Measurements from ENCODE around the gene CCDC182.

Gene CCDC182

DNA sequence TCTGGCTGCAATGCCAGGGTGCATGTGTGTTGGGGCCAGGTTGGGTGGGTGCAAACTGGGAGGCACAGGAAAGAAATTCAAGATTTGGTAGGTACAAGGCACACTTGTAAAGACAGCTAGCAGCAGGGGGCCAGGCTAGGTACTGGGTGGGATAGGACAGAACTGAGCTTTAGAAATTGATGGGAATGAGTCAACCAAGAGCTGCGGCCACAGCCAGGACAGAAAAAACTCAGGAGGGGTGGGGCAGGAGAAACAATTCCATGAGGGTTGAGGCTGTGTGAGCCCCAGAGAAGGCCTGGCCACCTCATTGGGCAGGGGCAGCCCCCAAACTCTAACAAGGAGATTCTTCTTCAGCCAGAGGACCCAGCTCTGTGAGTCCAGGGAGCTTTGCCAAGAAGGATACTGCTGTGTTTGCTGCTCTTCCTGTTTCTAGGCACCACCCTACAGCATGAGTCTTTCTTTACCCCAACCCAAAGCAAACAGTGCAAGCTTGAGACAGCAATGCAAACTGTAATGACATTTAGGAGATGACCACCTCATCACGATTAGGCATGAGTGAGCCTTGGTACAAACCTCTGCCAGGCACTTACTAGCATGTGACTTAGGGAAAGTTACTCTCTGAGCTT is 21.3 kb upstream of the CCDC182 start:
- H3K4me1 ChIP-seq (ENCODE audit: control insufficient read depth in 1 of 2, insufficient read depth in 1 of 2, low read depth in 1 of 2, low read length in 1 of 2): no peaks in the 10 kb centered on the region
- H3K9me3 ChIP-seq: no peaks in the 10 kb centered on the region
- TF ChIP-seq, protein P1, sequence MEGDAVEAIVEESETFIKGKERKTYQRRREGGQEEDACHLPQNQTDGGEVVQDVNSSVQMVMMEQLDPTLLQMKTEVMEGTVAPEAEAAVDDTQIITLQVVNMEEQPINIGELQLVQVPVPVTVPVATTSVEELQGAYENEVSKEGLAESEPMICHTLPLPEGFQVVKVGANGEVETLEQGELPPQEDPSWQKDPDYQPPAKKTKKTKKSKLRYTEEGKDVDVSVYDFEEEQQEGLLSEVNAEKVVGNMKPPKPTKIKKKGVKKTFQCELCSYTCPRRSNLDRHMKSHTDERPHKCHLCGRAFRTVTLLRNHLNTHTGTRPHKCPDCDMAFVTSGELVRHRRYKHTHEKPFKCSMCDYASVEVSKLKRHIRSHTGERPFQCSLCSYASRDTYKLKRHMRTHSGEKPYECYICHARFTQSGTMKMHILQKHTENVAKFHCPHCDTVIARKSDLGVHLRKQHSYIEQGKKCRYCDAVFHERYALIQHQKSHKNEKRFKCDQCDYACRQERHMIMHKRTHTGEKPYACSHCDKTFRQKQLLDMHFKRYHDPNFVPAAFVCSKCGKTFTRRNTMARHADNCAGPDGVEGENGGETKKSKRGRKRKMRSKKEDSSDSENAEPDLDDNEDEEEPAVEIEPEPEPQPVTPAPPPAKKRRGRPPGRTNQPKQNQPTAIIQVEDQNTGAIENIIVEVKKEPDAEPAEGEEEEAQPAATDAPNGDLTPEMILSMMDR (IDR thresholded peaks at IDR 0.05): no peak
- H3K27me3 ChIP-seq: no peaks in the 10 kb centered on the region
- H3K27ac ChIP-seq: no peak overlapping the region
- no peak overlapping the region for H3K4me3 ChIP-seq (ENCODE audit: low read depth in 1 of 2, low read length in 1 of 2)
- H3K36me3 ChIP-seq: no peaks in the 10 kb centered on the region

DNA sequence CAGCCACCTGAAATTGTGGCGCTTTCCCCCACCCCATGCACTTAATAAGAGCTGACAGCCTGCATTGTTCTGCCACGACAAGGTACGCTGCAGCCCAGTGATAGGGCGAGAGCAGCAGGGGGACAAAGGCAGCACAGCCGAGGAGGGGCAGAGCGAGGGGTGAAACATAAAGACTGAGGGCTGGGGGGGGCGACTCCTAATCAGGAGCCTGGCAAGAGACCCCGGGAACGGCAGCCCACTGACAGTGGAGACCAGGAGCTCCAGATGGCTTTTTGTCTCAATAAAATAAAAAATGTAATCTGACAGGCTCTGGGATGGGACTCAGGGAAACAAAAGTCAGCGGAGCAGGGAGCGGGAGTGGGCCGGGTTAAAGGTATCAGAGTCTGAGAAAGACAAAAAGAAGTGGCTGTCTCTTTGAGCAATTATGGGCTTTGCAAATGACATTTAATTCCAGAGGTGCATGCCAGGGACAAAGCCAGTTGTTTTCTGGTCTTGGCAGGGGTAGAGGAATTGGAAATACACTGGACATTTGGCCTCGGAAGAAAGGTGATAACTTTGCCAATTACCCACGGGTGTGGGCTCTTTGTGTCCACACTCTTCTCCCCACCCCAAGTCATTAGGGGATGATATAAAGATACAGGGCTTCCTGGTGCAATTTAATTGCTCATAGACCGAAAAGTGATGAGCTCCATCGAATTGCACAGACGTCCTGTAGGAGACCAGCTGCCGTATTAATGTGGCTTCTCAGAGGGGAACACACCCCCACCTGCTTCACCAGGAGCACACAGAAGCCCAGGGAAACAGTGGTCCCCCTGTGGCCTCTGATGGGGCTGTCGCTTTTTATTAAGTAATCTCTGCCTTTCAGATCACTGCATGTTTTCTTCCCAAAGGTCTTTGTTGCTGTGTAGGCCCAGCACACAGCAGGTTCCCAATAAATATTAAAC is 17.6 kb upstream of the CCDC182 start:
- Histone ChIP-seq H3K36me3 (no peaks in the 10 kb centered on the region), H3K4me3 (ENCODE audit: low read depth in 1 of 2, low read length in 1 of 2) (no peak overlapping the region), H3K27me3 (no peaks in the 10 kb centered on the region), H3K4me1 (ENCODE audit: control insufficient read depth in 1 of 2, insufficient read depth in 1 of 2, low read depth in 1 of 2, low read length in 1 of 2) (no peaks in the 10 kb centered on the region), H3K27ac (no peak overlapping the region), H3K9me3 (no peaks in the 10 kb centered on the region)
- TF ChIP-seq, protein P1 (IDR thresholded peaks at IDR 0.05): no peak

DNA sequence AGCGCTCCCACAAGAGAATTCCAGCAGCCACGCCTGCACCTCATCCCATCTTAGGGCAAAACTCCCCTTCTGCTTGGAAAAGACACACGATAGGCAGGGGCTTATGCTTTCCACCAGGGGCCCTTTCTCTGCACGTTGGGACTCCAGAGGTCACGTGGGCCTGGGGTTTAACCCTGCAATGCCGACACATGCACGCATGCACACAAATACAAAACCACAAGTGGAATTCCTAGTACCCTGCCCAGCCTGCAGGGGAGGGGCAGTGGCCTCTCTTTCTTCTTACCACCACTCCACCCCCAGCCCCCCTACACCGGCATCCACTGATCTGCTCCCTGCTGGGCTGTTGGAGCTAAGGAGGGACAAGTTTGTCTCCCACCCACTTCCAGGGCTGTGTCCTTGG is 16.8 kb upstream of the CCDC182 start:
- no peak overlapping the region for H3K4me3 ChIP-seq (ENCODE audit: low read depth in 1 of 2, low read length in 1 of 2)
- no peaks in the 10 kb centered on the region for H3K27me3 ChIP-seq
- no peak overlapping the region for H3K27ac ChIP-seq
- no peaks in the 10 kb centered on the region for H3K4me1 ChIP-seq (ENCODE audit: control insufficient read depth in 1 of 2, insufficient read depth in 1 of 2, low read depth in 1 of 2, low read length in 1 of 2)
- H3K36me3 ChIP-seq: no peaks in the 10 kb centered on the region
- TF ChIP-seq, protein P1 (IDR thresholded peaks at IDR 0.05): no peak
- H3K9me3 ChIP-seq: no peaks in the 10 kb centered on the region

DNA sequence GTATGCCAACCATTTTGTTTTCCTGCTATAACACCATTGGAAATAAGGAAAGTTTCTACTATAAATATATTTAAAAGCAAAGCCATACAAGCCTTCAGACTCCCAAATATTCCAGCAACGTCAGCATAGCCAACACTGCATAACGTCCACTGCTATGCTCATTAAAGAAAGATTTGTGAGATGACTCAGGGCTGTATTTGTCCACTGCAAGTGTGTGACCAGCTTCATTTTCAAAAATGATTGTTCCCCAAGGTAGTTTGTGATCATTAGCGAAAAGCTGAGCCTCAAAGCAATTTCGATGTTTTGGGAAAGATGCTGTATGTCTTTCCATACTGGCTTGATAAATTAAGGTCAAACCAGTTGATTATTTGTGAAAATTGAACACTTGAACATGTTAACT is 14.9 kb upstream of the CCDC182 start:
- Histone ChIP-seq H3K9me3 (no peaks in the 10 kb centered on the region), H3K4me1 (ENCODE audit: control insufficient read depth in 1 of 2, insufficient read depth in 1 of 2, low read depth in 1 of 2, low read length in 1 of 2) (no peaks in the 10 kb centered on the region), H3K36me3 (no peaks in the 10 kb centered on the region), H3K27ac (no peak overlapping the region), H3K27me3 (no peaks in the 10 kb centered on the region), H3K4me3 (ENCODE audit: low read depth in 1 of 2, low read length in 1 of 2) (no peak overlapping the region)
- TF ChIP-seq, protein P1 (IDR thresholded peaks at IDR 0.05): no peak

DNA sequence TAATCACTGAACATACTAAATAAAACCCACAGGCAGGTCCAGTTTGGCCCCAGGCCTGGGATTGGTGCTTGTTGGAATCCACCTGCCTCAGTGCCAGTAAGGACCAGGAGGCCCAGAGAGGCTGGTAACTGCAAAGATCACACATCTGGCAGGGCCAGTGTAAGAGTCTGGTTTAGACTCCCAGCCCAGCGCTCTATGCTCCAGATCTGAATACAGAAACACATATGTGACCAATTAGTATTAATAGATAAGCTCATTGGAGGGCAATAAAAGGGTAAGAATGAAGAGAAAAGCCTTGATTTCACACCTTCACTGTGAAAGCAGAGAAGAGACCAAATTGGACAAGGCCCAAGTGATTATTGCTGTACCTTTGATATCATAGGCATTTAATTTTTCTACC is 13.6 kb upstream of the CCDC182 start:
- TF ChIP-seq, protein P1 (IDR thresholded peaks at IDR 0.05): no peak
- Histone ChIP-seq H3K4me3 (ENCODE audit: low read depth in 1 of 2, low read length in 1 of 2) (no peak overlapping the region), H3K36me3 (no peaks in the 10 kb centered on the region), H3K27me3 (no peaks in the 10 kb centered on the region), H3K9me3 (no peaks in the 10 kb centered on the region), H3K27ac (no peak overlapping the region), H3K4me1 (ENCODE audit: control insufficient read depth in 1 of 2, insufficient read depth in 1 of 2, low read depth in 1 of 2, low read length in 1 of 2) (no peaks in the 10 kb centered on the region)
